SH-SY5Y (cell line): ENCODE data around the gene CAB39.

Experiments
- GATA2 ChIP-seq: IDR thresholded peaks from 2 replicates; pipeline ENCODE4 v1.6.1; 2011; ENCODE audit warnings: mild to moderate bottlenecking, low read depth, low read length
- GATA3 ChIP-seq: IDR thresholded peaks from 2 replicates; pipeline ENCODE4 v1.6.1; 2011; ENCODE audit warnings: low read depth, mild to moderate bottlenecking, low read length, moderate library complexity

DNA sequence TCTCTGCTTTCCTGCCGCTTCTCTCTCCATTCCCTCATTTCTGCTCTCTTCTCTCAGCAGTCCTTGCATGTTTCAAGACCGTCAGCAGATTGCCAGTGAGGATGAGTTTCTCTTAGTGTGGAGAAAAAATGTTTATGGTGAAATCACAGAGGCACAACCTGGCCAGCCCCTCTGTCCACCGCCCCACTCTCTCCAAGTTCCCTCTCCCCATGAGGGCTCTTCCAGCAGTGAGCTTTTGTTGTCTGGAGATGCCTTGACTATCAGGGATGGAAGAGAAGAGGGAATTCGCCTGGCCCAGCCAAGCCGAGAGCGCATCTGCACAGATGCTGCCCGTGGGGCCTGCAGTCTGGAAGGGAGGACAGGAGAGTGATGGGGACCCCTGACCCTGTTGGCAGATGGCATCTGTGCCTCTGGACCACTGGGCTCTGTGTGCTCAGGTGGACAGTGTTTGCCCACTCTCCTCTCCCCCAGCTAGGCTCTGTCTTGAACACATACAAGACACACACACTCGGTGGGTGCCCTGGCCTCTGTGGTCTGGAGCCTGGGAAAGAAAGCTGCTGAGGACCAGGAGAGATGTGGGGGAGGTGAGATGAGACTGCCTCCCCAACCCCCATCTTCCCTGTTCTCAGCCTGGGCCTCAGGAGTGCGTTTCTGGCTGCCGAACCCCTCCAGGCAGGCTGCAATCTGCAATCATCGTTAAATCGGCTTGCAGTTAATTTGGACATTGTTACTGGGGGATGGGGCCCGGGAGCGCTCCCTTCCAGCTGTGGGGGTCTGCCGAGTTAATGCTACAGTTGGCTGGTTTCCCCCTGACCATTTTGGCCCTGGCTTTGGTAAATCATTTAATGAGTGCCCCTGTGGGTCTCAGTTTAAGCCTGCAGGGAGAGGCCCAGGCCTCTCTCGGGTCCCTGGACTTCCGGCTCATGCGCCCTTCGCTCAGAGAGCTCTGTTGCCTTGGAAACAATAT, 156.6 kb downstream of the CAB39 start:
- TF ChIP-seq GATA2: peak; percentile 94
- no peak for TF ChIP-seq GATA3
